ENCODE results near the gene ALG9. TPM values are rescaled to one million over a fixed set of nuclear protein-coding genes. Genes with fewer than 3 reads are reported as not detected.

ALG9 gene
- total RNA-seq, 1 experiment from 2014 or later, result 24.7 TPM

GRCh38 chr11:111836162-111836561 is 35.2 kb downstream of the ALG9 start:
- no peak for DNase-seq (ENCODE audit: low spot score)

GRCh38 chr11:111835665-111836064 is 35.7 kb downstream of the ALG9 start:
- DNase-seq (ENCODE audit: low spot score), result no peak

- no peak for DNase-seq (ENCODE audit: low spot score)
These were observed 36.8 kb downstream of the ALG9 start for GRCh38 chr11:111834432-111835163.

GRCh38 chr11:111833524-111833923 is 37.9 kb downstream of the ALG9 start:
- DNase-seq (ENCODE audit: low spot score), result peak; percentile 23

- no peak for DNase-seq (ENCODE audit: low spot score)
These were observed 42.0 kb downstream of the ALG9 start for GRCh38 chr11:111829185-111829968.

- no peak for DNase-seq (ENCODE audit: low spot score)
These were observed 44.9 kb downstream of the ALG9 start for GRCh38 chr11:111826322-111826950.

GRCh38 chr11:111823629-111824028 is 47.8 kb downstream of the ALG9 start:
- no peak for DNase-seq (ENCODE audit: low spot score)

- no peak for DNase-seq (ENCODE audit: low spot score)
These were observed 48.2 kb downstream of the ALG9 start for GRCh38 chr11:111823131-111823530.

GRCh38 chr11:111819829-111820237 is 51.5 kb downstream of the ALG9 start:
- no peak for DNase-seq (ENCODE audit: low spot score)

- no peak for DNase-seq (ENCODE audit: low spot score)
These were observed 52.1 kb downstream of the ALG9 start for GRCh38 chr11:111819161-111819828.

GRCh38 chr11:111815489-111815888 is 55.9 kb downstream of the ALG9 start:
- DNase-seq (ENCODE audit: low spot score), result no peak

GRCh38 chr11:111814557-111815320 is 56.6 kb downstream of the ALG9 start:
- DNase-seq (ENCODE audit: low spot score), result no peak

GRCh38 chr11:111814106-111814505 is 57.3 kb downstream of the ALG9 start:
- DNase-seq (ENCODE audit: low spot score), result no peak

- DNase-seq (ENCODE audit: low spot score), result no peak
These were observed 59.2 kb downstream of the ALG9 start for GRCh38 chr11:111812211-111812610.

- no peak for DNase-seq (ENCODE audit: low spot score)
These were observed 59.9 kb downstream of the ALG9 start for GRCh38 chr11:111811445-111811844.

GRCh38 chr11:111808834-111809233 is 62.5 kb downstream of the ALG9 start:
- no peak for DNase-seq (ENCODE audit: low spot score)

GRCh38 chr11:111808063-111808588 is 63.3 kb downstream of the ALG9 start:
- DNase-seq (ENCODE audit: low spot score), result no peak

- no peak for DNase-seq (ENCODE audit: low spot score)
These were observed 64.3 kb downstream of the ALG9 start for GRCh38 chr11:111807076-111807475.

GRCh38 chr11:111801135-111801534 is 70.2 kb downstream of the ALG9 start:
- no peak for DNase-seq (ENCODE audit: low spot score)

GRCh38 chr11:111798279-111798678 is 73.1 kb downstream of the ALG9 start:
- no peak for DNase-seq (ENCODE audit: low spot score)

GRCh38 chr11:111797145-111797581 is 74.2 kb downstream of the ALG9 start:
- DNase-seq (ENCODE audit: low spot score), result peak; percentile 8

Measured in A172 (cell line).